Activated B cell treated with CpG ODN at 0.5 μM for 24 hours (primary cell): ENCODE measurements around the gene BEND3. TPM values are rescaled to one million over a fixed set of nuclear protein-coding genes. Genes with fewer than 3 reads are reported as not detected.

ENCODE experiments used
- ATAC-seq: fragments of 200-7000 bp; cut with Tn5 transposase; one replicate; pipeline ENCODE4 v1.10.0; 2021; ENCODE audit warnings: low read depth, mild to moderate bottlenecking, moderate library complexity
- CTCF ChIA-PET: fragments of 350-600 bp; sonication (Branson Sonifier 250); formaldehyde crosslinking; loops from one replicate; lab custom pipeline; 2021; ENCODE audit warnings: antibody characterized with exemption; lab: Charles Lee
- POLR2A ChIA-PET: fragments of 350-600 bp; sonication (Branson Sonifier 250); formaldehyde crosslinking; loops from one replicate; lab custom pipeline; 2021; ENCODE audit warnings: antibody characterized with exemption; lab: Charles Lee
- DNase-seq: peaks from one replicate; pipeline ENCODE4 v3.0.0; 2022
- H3K27ac Mint-ChIP-seq: one replicate; pipeline ENCODE4 v1.8.0; 2020; ENCODE audit warnings: mixed read lengths
- H3K27me3 Mint-ChIP-seq: one replicate; pipeline ENCODE4 v1.8.0; 2021; ENCODE audit warnings: mixed read lengths
- H3K36me3 Mint-ChIP-seq: one replicate; pipeline ENCODE4 v1.8.0; 2021; ENCODE audit warnings: low read depth, mixed read lengths
- H3K4me1 Mint-ChIP-seq: one replicate; pipeline ENCODE4 v1.8.0; 2021; ENCODE audit warnings: mixed read lengths
- H3K4me3 Mint-ChIP-seq: one replicate; pipeline ENCODE4 v1.8.0; 2020; ENCODE audit warnings: mild to moderate bottlenecking, mixed read lengths
- H3K9me3 Mint-ChIP-seq: one replicate; pipeline ENCODE4 v1.8.0; 2020; ENCODE audit warnings: mixed read lengths
- intact Hi-C: fragments of 100-400 bp; cut with micrococcal nuclease; formaldehyde crosslinking; loops from one replicate; pipeline ENCODE4 v1.15.1; 2024
- total RNA-seq: library from RNA; stranded (reverse); gene quantifications from 2 replicates; pipeline ENCODE4 v1.2.3, GENCODE V29; 2022
- TF ChIP-seq, protein P1 (sequence below): fragments of 200-600 bp; IDR thresholded peaks from one replicate; pipeline ENCODE4 v1.8.0; 2022; ENCODE audit warnings: antibody characterized with exemption, mild to moderate bottlenecking

BEND3 gene
- total RNA-seq, 1 donor from 2014 or later, result 3.7 TPM

GRCh38 chr6:107083047-107083768 is 32.1 kb downstream of the BEND3 start:
- peaks cover 10% of the 10 kb centered on the region for H3K36me3 Mint-ChIP-seq
- CTCF ChIA-PET, result no interaction called here
- POLR2A ChIA-PET, result no interaction called here
- no peaks in the 10 kb centered on the region for H3K9me3 Mint-ChIP-seq
- H3K4me3 Mint-ChIP-seq, result no peak overlapping the region
- intact Hi-C loops, result loop anchor here (5.0 kb wide), 1 partner anchor 34 kb away; the partner anchor contains the start of gene BEND3
- peak; percentile 74 for ATAC-seq
- TF ChIP-seq, protein P1, sequence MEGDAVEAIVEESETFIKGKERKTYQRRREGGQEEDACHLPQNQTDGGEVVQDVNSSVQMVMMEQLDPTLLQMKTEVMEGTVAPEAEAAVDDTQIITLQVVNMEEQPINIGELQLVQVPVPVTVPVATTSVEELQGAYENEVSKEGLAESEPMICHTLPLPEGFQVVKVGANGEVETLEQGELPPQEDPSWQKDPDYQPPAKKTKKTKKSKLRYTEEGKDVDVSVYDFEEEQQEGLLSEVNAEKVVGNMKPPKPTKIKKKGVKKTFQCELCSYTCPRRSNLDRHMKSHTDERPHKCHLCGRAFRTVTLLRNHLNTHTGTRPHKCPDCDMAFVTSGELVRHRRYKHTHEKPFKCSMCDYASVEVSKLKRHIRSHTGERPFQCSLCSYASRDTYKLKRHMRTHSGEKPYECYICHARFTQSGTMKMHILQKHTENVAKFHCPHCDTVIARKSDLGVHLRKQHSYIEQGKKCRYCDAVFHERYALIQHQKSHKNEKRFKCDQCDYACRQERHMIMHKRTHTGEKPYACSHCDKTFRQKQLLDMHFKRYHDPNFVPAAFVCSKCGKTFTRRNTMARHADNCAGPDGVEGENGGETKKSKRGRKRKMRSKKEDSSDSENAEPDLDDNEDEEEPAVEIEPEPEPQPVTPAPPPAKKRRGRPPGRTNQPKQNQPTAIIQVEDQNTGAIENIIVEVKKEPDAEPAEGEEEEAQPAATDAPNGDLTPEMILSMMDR, result no peak
- DNase-seq, result no peak
- no peak overlapping the region for H3K27ac Mint-ChIP-seq
- H3K27me3 Mint-ChIP-seq, result no peaks in the 10 kb centered on the region
- H3K4me1 Mint-ChIP-seq, result peaks cover 6% of the 10 kb centered on the region

GRCh38 chr6:107082045-107082444 is 33.3 kb downstream of the BEND3 start:
- Mint-ChIP-seq H3K27me3 (no peaks in the 10 kb centered on the region), H3K27ac (no peak overlapping the region), H3K36me3 (peaks cover 9% of the 10 kb centered on the region), H3K4me3 (no peak overlapping the region), H3K4me1 (peaks cover 6% of the 10 kb centered on the region), H3K9me3 (no peaks in the 10 kb centered on the region)
- DNase-seq (no peak), ATAC-seq (no peak)
- intact Hi-C loops, result loop anchor here (5.0 kb wide), 1 partner anchor 35 kb away; the partner anchor contains the start of gene BEND3
- CTCF ChIA-PET, result interaction anchor here (1.0 kb wide), 1 partner anchor 84 kb away, joined by 3 read pairs; no protein-coding TSS in a partner anchor
- TF ChIP-seq, protein P1, result no peak
- POLR2A ChIA-PET, result no interaction called here

DNA sequence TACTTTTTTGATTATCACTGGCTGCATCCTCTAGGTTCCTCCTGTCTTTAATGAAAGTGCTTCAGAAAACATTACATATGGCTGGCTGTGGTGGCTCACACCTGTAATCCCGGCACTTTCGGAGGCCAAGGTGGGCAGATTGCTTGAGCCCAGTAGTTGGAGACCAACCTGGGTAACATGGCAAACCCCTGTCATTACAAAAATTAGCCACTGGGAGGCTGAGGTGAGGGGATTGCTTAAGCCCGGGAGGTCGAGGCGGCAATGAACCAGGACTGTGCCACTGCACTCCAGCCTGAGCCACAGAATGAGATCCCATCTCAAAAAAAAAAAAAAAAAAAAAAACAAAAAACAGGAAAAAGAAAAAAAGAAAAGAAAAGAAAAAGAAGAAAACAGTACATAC is 35.3 kb downstream of the BEND3 start:
- ChIA-PET CTCF (interaction anchor here (0.6 kb wide), 1 partner anchor 1969 kb away, joined by 3 read pairs; no protein-coding TSS in a partner anchor), POLR2A (no interaction called here)
- TF ChIP-seq, protein P1, result no peak
- H3K4me1 Mint-ChIP-seq, result peaks cover 6% of the 10 kb centered on the region
- H3K36me3 Mint-ChIP-seq, result peaks cover 7% of the 10 kb centered on the region
- H3K27me3 Mint-ChIP-seq, result no peaks in the 10 kb centered on the region
- H3K27ac Mint-ChIP-seq, result no peak overlapping the region
- intact Hi-C loops, result loop anchor here (5.0 kb wide), 1 partner anchor 37 kb away; the partner anchor contains the start of gene BEND3
- H3K9me3 Mint-ChIP-seq, result no peaks in the 10 kb centered on the region
- no peak for ATAC-seq
- no peak for DNase-seq
- H3K4me3 Mint-ChIP-seq, result no peak overlapping the region

DNA sequence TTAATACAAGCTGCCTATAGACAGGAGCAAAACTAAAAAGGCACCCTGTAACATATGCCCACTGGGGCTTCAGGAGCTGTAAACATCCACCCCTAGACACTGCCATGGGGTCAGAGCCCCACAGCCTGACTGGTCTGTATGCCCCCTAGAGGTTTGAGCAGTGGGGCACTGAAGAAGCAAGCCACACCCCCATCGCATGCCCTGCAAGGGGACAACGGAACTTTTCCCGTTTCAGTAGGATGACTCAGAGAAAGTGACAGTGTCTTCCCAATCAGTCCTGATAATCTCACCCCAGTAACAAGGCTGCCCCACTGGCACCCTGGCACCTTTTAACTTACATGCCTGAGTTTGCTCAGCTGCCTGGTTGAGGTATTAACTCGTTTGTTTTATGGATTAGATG is 35.9 kb downstream of the BEND3 start:
- TF ChIP-seq, protein P1, result no peak
- Mint-ChIP-seq H3K27ac (no peak overlapping the region), H3K4me3 (no peak overlapping the region), H3K27me3 (no peaks in the 10 kb centered on the region), H3K4me1 (peaks cover 6% of the 10 kb centered on the region), H3K9me3 (no peaks in the 10 kb centered on the region), H3K36me3 (peaks cover 5% of the 10 kb centered on the region)
- ChIA-PET POLR2A (interaction anchor here (0.6 kb wide), 1 partner anchor 67 kb away, joined by 3 read pairs; no protein-coding TSS in a partner anchor), CTCF (no interaction called here)
- DNase-seq (no peak), ATAC-seq (no peak)
- intact Hi-C loops, result no loop called here

DNA sequence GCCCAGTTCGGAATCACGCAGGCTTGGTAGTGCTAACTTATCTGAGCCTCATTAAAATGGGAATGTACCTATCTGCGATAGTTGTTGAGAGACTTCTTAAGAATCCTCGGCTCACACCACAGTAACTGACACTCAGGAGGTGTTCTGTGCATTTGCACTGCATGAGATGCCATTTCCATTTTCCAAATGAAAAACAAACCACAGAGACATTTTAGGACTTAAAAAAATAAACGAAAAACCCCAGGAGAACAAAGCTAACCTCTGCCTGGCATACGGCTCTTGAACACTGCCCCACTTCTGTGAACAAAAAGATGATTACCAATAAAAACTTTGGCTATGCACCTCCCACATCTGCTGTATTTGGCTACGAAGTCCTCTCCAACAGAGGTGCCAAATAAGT is 37.6 kb downstream of the BEND3 start:
- Mint-ChIP-seq H3K4me3 (no peak overlapping the region), H3K36me3 (no peaks in the 10 kb centered on the region), H3K27ac (no peak overlapping the region), H3K4me1 (peaks cover 1% of the 10 kb centered on the region), H3K27me3 (no peaks in the 10 kb centered on the region), H3K9me3 (no peaks in the 10 kb centered on the region)
- TF ChIP-seq, protein P1, result no peak
- no peak for ATAC-seq
- ChIA-PET CTCF (no interaction called here), POLR2A (no interaction called here)
- DNase-seq, result no peak
- intact Hi-C loops, result no loop called here
